NCI-H2081 (cell line): ENCODE data around the gene CENPI.
"Not testable (repeated sequence)": the region's sequence is repeated elsewhere in the genome, so short reads cannot be mapped to it uniquely, and the experiment has no call there.

Experiments
- DNase-seq, 2 experiments: peaks; one replicate each; lab custom pipeline; 2025; lab: John Stamatoyannopoulos, UW

Gene CENPI

GRCh38 chrX:101097546-101098453, at the start of gene CENPI:
Gene CENPI, plus strand, starts transcription at chrX:101098204. Its CDS starts 2,867 bp downstream, at chrX:101101071.
- DNase-seq, result peak; percentile 94 to 95

- no peak for DNase-seq
Measured at GRCh38 chrX:101051153-101051548, 46.9 kb upstream of the CENPI start.

- DNase-seq, result peak; percentile 66 to 85
Measured at GRCh38 chrX:101051549-101052302, 46.3 kb upstream of the CENPI start, which contains the start of gene TRMT2B. Gene TRMT2B, minus strand, starts transcription at chrX:101052111. Its CDS starts 9,822 bp downstream, at chrX:101042289.

DNA sequence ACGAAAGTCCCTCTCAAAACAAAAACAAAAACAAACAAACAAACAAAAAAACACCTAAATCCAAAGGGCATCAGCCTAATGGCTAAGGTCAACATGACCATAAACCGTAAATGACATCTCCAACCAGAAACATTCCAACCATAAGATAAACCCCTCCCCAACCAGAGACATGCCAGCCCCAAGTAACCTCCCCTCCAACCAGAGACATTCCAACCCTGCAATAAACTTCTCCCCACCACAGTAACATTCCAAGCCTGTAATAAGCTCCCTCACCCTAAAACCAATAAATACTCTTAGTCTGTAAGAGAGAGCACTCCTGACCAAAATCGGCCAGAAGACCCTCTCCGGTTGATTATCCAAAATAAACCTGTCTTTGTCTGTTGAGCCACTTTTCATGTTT, 41.5 kb upstream of the CENPI start:
- not testable (repeated sequence) for DNase-seq

DNA sequence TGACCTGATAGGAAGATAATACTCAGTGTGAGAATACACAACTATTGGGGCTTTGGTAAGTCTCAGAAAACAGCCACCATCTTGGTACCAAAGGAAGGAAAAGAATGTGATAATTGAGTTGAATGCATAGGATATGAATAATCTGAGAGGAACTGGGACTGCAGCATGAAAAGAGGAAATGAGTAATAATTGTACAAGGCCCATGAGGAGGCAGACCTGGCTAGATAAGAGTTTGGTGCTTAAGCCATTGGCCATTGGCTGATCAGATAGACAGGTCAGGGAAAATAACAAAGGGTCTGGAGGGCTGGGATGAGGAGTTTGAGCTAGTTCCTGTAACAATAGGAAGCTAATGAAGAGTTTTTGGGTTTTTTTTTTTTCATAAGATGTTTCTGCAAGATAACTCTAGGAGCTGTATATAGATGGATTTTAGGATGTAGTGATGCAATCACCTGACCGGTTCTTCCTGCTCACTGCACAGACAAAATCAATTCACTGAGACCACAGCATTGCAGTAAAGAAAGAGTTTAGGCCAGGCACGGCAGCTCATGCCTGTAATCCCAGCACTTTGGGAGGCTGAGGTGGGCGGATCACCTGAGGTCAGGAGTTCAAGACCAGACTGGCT, 40.8 kb upstream of the CENPI start:
- no peak for DNase-seq

DNA sequence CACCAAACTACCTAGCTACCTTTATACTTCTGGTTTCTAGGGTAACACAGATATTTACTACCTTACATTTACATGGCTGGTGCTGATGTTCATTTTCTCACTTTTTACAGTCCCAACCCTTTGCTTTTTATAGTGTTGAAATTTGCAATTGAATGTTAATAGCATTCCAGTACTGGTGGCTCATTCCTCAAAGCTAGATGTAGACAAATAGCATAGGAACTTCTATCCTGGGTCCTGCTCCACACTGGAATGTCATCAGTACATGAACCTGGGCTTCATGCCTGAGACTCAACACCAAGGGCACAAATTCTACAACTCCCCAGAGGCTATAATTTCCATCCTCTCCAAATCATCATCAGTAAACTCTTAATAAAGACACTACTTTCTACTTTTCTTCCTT, 35.8 kb upstream of the CENPI start:
- DNase-seq, result no peak

DNA sequence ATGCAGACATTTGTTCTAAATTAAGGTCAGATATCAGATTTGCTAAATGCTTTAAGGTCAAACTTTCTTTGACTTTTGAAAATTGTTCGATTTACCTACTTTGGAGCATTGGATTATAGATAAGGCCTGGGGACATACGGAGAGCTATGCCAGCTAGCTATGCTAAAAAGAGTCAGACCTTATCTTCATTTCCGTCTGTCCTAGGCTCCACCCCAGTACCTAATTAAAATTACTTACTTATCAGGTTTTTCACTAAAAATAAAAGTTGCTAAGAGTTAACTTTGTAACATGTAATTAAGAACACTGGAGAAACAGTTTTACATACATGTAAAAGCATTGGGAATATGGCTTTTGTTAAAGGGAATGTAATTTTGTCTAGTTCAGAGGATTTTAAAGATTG, 26.4 kb upstream of the CENPI start:
- DNase-seq, result no peak

- peak; percentile 23 to 43 for DNase-seq
Measured at GRCh38 chrX:101078716-101079598, 19.0 kb upstream of the CENPI start, which contains the start of gene TMEM35A. Gene TMEM35A, plus strand, starts transcription at chrX:101078879. Its CDS starts 124 bp downstream, at chrX:101079003.

GRCh38 chrX:101079736-101080270, 18.2 kb upstream of the CENPI start:
- no peak for DNase-seq

GRCh38 chrX:101080326-101081124, 17.5 kb upstream of the CENPI start:
- no peak for DNase-seq

GRCh38 chrX:101081231-101081630, 16.8 kb upstream of the CENPI start:
- no peak for DNase-seq

DNA sequence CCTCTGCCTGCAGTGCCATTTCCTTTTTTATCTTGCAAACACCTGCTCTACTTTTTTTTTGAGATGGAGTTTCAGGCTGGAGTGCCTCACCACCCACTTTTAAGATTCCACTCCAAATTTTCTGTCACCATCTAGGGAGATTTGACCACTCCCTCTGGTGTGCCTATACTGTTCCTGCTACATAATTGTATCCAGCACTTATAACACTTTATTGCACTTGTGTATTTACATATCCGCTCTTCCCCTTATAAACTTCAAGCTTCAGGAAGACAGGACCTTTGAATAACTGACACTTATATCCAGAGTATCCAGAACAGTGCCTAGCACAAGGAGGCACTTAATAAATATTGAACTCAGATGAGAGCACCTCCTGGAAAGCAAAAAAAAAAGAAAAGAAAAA, 6.2 kb upstream of the CENPI start:
- DNase-seq, result no peak

DNA sequence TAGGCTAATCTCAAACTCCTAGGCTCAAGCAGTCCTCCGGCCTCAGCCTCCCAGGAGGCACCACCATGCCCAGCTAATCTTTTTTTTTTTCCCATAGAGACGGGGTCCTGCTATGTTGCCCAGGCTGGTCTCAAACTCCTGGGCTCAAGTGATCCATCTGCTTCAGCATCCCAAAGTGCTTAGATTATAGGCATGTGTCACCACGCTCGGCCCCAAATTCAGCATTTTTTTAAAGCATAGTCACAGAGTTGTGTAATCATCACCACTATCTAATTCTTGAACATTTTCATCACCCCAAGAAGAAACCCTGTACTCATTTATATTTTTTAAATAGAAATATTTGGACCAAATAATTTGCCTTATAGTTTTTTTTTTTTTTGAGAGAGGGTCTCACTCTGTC, 10.3 kb downstream of the CENPI start:
- DNase-seq, result no peak

GRCh38 chrX:101117701-101118100, 19.7 kb downstream of the CENPI start:
- DNase-seq, result no peak

DNA sequence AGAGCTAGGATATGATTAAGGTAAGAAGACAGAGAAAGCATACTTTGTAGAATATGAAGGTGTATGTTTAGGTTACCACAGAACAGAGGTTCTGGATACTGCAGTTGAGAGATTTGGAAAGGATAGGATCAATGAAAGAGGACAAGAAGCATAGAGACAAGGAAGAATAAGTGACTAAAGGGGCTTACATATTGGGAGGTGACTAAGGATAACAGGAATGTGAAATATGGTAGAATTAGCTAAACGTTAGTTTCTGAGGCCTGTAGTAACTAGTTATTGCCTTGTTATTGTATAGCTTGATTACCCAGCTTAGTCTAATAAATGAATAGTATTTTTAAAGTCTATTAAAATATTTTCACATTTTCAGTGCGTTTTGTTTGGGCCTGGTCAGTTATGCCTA, 38.2 kb downstream of the CENPI start:
- no peak for DNase-seq
